Lower lobe of right lung (tissue), 2 donors: ENCODE data around the gene AGTR1. TPM values are rescaled to one million over a fixed set of nuclear protein-coding genes. Genes with fewer than 3 reads are reported as not detected.

ENCODE experiments used
- ATAC-seq, 2 donors: fragments of 200-7000 bp; cut with Tn5 transposase; one replicate each; pipeline ENCODE4 v1.9.1; 2020 to 2022; ENCODE audit warnings: mild to moderate bottlenecking in 2 of 2, moderate library complexity in 2 of 2
- DNase-seq: peaks from one replicate; pipeline ENCODE4 v3.0.0-alpha.2; 2020
- H3K27ac ChIP-seq: fragments of 200-600 bp; one replicate; pipeline ENCODE4 v1.8.0; 2022
- H3K27me3 ChIP-seq: fragments of 200-600 bp; one replicate; pipeline ENCODE4 v1.8.0; 2022; ENCODE audit warnings: low read depth
- H3K36me3 ChIP-seq: fragments of 200-600 bp; one replicate; pipeline ENCODE4 v1.8.0; 2022; ENCODE audit warnings: mild to moderate bottlenecking
- H3K4me1 ChIP-seq: fragments of 200-600 bp; one replicate; pipeline ENCODE4 v1.8.0; 2022
- H3K4me3 ChIP-seq: fragments of 200-600 bp; one replicate; pipeline ENCODE4 v1.8.0; 2022; ENCODE audit warnings: mild to moderate bottlenecking
- H3K9me3 ChIP-seq: fragments of 200-600 bp; one replicate; pipeline ENCODE4 v1.8.0; 2022
- CTCF ChIP-seq: fragments of 200-600 bp; IDR thresholded peaks from one replicate; pipeline ENCODE4 v1.8.0; 2022; ENCODE audit warnings: antibody characterized with exemption, mild to moderate bottlenecking
- intact Hi-C: fragments of 100-400 bp; cut with DNase I; formaldehyde crosslinking; loops from one replicate; pipeline ENCODE4 v1.11.0; 2022
- total RNA-seq: library from RNA; stranded (reverse); fragmentation: NEBNext Ultra II Directional; extraction: Animal tissue kit (Norgen Biotek cat#: 25700); gene quantifications from one replicate; pipeline ENCODE4 v1.2.1, GENCODE V29; 2021
- donor health status: DM: no; HTN: yes; CAD: no; lungs with severe emphysema.

Gene AGTR1
- total RNA-seq, 1 donor from 2014 or later = 10.8 TPM

- no peak for ATAC-seq
- Histone ChIP-seq H3K9me3 (no peaks in the 10 kb centered on the region), H3K27ac (no peak overlapping the region), H3K27me3 (no peaks in the 10 kb centered on the region), H3K4me1 (peaks cover 14% of the 10 kb centered on the region), H3K4me3 (no peak overlapping the region), H3K36me3 (no peaks in the 10 kb centered on the region)
- no peak for TF ChIP-seq CTCF
- DNase-seq = no peak
- intact Hi-C loops = no loop called here
These were observed 61.7 kb downstream of the AGTR1 start for GRCh38 chr3:148759430-148759829.

- H3K36me3 ChIP-seq = no peaks in the 10 kb centered on the region
- no peak for TF ChIP-seq CTCF
- H3K27me3 ChIP-seq = no peaks in the 10 kb centered on the region
- H3K27ac ChIP-seq = no peak overlapping the region
- H3K9me3 ChIP-seq = no peaks in the 10 kb centered on the region
- DNase-seq (no peak), ATAC-seq (no peak)
- H3K4me3 ChIP-seq = no peak overlapping the region
- intact Hi-C loops = no loop called here
- H3K4me1 ChIP-seq = no peaks in the 10 kb centered on the region
These were observed 65.5 kb downstream of the AGTR1 start for GRCh38 chr3:148763156-148763680.

GRCh38 chr3:148763986-148764935 is 66.6 kb downstream of the AGTR1 start:
- no peak for DNase-seq
- H3K27ac ChIP-seq = no peak overlapping the region
- no peak for TF ChIP-seq CTCF
- H3K9me3 ChIP-seq = no peaks in the 10 kb centered on the region
- H3K4me3 ChIP-seq = no peak overlapping the region
- H3K4me1 ChIP-seq = no peaks in the 10 kb centered on the region
- H3K27me3 ChIP-seq = no peaks in the 10 kb centered on the region
- intact Hi-C loops = no loop called here
- no peaks in the 10 kb centered on the region for H3K36me3 ChIP-seq
- no peak for ATAC-seq

GRCh38 chr3:148772361-148772760 is 74.7 kb downstream of the AGTR1 start:
- TF ChIP-seq CTCF = no peak
- Histone ChIP-seq H3K4me3 (no peak overlapping the region), H3K27me3 (no peaks in the 10 kb centered on the region), H3K36me3 (no peaks in the 10 kb centered on the region), H3K27ac (no peak overlapping the region), H3K9me3 (no peaks in the 10 kb centered on the region), H3K4me1 (no peaks in the 10 kb centered on the region)
- ATAC-seq (no peak), DNase-seq (no peak)
- intact Hi-C loops = no loop called here

- Histone ChIP-seq H3K9me3 (no peaks in the 10 kb centered on the region), H3K4me3 (no peak overlapping the region), H3K27me3 (no peaks in the 10 kb centered on the region), H3K4me1 (no peaks in the 10 kb centered on the region), H3K27ac (no peak overlapping the region), H3K36me3 (no peaks in the 10 kb centered on the region)
- no peak for DNase-seq
- TF ChIP-seq CTCF = no peak
- intact Hi-C loops = no loop called here
- ATAC-seq = no peak
These were observed 75.1 kb downstream of the AGTR1 start for GRCh38 chr3:148772835-148773234.
